SU-DHL-6 (cell line): Measurements from ENCODE around the gene CABP4.

Experiments used
- H2AFZ ChIP-seq: fragments of 200-600 bp; sonication (generic); 2 replicates; pipeline ENCODE4 v1.6.1; 2014; ENCODE audit warnings: low read depth, mild to moderate bottlenecking, moderate library complexity, mixed read lengths, antibody characterized with exemption, low read length; ENCODE audit not compliant: severe bottlenecking
- H3F3A ChIP-seq: fragments of 200-600 bp; shearing (Covaris generic); 2 replicates; pipeline ENCODE4 v1.6.0; 2016; ENCODE audit warnings: antibody characterized with exemption, mild to moderate bottlenecking; ENCODE audit not compliant: insufficient read depth
- H3K27ac ChIP-seq: fragments of 200-600 bp; sonication (generic); 2 replicates; pipeline ENCODE4 v1.5.1; 2016; ENCODE audit warnings: low read depth, mild to moderate bottlenecking, low read length, moderate library complexity, mixed read lengths
- H3K27me3 ChIP-seq: fragments of 200-600 bp; sonication (generic), shearing (Covaris generic); 2 replicates; pipeline ENCODE4 v1.6.0; 2014; ENCODE audit warnings: mild to moderate bottlenecking, low read length
- H3K36me3 ChIP-seq: fragments of 200-600 bp; sonication (generic); 2 replicates; pipeline ENCODE4 v1.6.1; 2014; ENCODE audit warnings: mild to moderate bottlenecking, low read length, mixed read lengths
- H3K4me2 ChIP-seq: fragments of 300-600, 200-600 bp; shearing (Covaris generic), sonication (generic); 2 replicates; pipeline ENCODE4 v1.6.0; 2014; ENCODE audit warnings: low read length, low read depth, mild to moderate bottlenecking; ENCODE audit not compliant: poor library complexity, severe bottlenecking
- H3K4me3 ChIP-seq: fragments of 200-600 bp; sonication (generic); 2 replicates; pipeline ENCODE4 v1.5.1; 2014; ENCODE audit warnings: antibody characterized with exemption, low read length, mild to moderate bottlenecking, mixed read lengths; ENCODE audit not compliant: insufficient read depth, poor library complexity, severe bottlenecking
- H3K79me2 ChIP-seq: fragments of 200-600 bp; sonication (generic); 2 replicates; pipeline ENCODE4 v1.6.1; 2014; ENCODE audit warnings: mild to moderate bottlenecking, low read length, moderate library complexity; ENCODE audit not compliant: insufficient read depth
- H3K9ac ChIP-seq: fragments of 200-600 bp; sonication (generic); 2 replicates; pipeline ENCODE4 v1.7.0; 2014; ENCODE audit warnings: mild to moderate bottlenecking, low read length
- H3K9me2 ChIP-seq: fragments of 200-600 bp; sonication (generic); replicated peaks from 2 replicates; pipeline ENCODE4 v1.6.1; 2014; ENCODE audit warnings: low read length; ENCODE audit not compliant: insufficient read depth
- H3K9me3 ChIP-seq: fragments of 200-600 bp; sonication (generic); 2 replicates; pipeline ENCODE4 v1.6.1; 2014; ENCODE audit warnings: low read length, mixed read lengths; ENCODE audit not compliant: insufficient read depth
- H4K20me1 ChIP-seq: fragments of 200-600 bp; sonication (generic); 2 replicates; pipeline ENCODE4 v1.6.1; 2014; ENCODE audit warnings: low read depth, mild to moderate bottlenecking, antibody characterized with exemption, low read length, moderate library complexity, mixed read lengths
- EZH2phosphoT487 ChIP-seq: fragments of 200-600 bp; sonication (generic), shearing (Covaris generic); conservative IDR thresholded peaks from 2 replicates; pipeline ENCODE4 v1.6.1; 2018; ENCODE audit warnings: mild to moderate bottlenecking, antibody characterized with exemption, low read length, moderate library complexity, mixed read lengths
- TF ChIP-seq, protein P1 (sequence below): fragments of 200-600 bp; sonication (generic); IDR thresholded peaks from one replicate; pipeline ENCODE4 v1.5.1; 2017; ENCODE audit warnings: antibody characterized with exemption, mild to moderate bottlenecking, low read length, moderate library complexity; ENCODE audit not compliant: insufficient read depth, poor library complexity, severe bottlenecking

The CABP4 gene

GRCh38 chr11:67436459-67437081 is 18.6 kb upstream of the CABP4 start:
- no peak overlapping the region for H2AFZ ChIP-seq
- H3K4me3 ChIP-seq = peak overlapping the region; percentile 96
- H3K27me3 ChIP-seq = no peaks in the 10 kb centered on the region
- H3K36me3 ChIP-seq = no peaks in the 10 kb centered on the region
- no peaks in the 10 kb centered on the region for H3K9me3 ChIP-seq
- H4K20me1 ChIP-seq = no peaks in the 10 kb centered on the region
- peaks cover 24% of the 10 kb centered on the region; the same call in 1 of the 2 replicates for H3K79me2 ChIP-seq
- H3K9ac ChIP-seq = peak overlapping the region; percentile 100
- peak overlapping the region; percentile 100 for H3K27ac ChIP-seq
- peak overlapping the region; percentile 99 for H3K4me2 ChIP-seq
- no peaks in the 10 kb centered on the region for H3K9me2 ChIP-seq
- TF ChIP-seq, protein P1, sequence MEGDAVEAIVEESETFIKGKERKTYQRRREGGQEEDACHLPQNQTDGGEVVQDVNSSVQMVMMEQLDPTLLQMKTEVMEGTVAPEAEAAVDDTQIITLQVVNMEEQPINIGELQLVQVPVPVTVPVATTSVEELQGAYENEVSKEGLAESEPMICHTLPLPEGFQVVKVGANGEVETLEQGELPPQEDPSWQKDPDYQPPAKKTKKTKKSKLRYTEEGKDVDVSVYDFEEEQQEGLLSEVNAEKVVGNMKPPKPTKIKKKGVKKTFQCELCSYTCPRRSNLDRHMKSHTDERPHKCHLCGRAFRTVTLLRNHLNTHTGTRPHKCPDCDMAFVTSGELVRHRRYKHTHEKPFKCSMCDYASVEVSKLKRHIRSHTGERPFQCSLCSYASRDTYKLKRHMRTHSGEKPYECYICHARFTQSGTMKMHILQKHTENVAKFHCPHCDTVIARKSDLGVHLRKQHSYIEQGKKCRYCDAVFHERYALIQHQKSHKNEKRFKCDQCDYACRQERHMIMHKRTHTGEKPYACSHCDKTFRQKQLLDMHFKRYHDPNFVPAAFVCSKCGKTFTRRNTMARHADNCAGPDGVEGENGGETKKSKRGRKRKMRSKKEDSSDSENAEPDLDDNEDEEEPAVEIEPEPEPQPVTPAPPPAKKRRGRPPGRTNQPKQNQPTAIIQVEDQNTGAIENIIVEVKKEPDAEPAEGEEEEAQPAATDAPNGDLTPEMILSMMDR = no peak
- no peak for TF ChIP-seq EZH2phosphoT487
- peaks cover 76% of the 10 kb centered on the region for H3F3A ChIP-seq

DNA sequence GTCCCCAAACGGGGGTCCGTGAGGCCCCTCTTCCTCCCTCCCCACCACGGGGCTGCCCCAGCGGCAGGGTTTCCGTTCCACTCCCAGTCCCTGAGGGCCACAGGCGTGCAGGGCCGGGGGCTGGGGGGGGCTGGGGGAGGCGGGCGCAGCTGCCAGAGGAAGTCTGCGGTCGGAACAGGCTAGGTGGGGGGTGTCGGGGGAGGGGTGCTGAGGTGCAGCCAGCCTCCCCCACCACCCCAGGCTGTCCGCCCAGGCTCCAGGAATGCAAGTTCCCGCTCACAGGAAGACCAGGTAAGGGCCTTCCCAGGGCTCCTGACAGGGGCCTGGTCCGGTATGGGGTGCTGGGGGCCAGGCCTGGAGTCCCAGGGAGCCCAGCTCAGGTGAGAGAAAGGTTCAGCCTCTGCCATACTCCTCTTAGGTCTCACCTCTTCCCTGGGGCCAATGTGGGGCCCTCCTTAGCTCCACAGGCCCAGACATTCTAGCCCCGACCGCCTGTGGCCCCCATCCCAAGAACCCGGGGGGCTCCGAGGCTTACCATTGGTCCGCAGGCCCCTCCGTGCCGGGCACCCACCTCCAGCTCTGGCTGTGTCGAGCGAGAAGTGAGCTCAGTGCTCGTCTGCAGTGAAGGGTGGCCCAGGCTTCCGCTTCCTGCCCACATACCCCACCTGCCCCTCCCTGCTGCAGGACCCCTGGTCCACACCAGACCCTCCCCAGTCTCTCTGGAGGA is 17.9 kb upstream of the CABP4 start, which contains the start of gene PTPRCAP:
Gene PTPRCAP (minus strand): TSS at position 601 of the 727 bp plus-strand sequence. CDS start 63 bp downstream, at position 538.
- H3K27me3 ChIP-seq = no peaks in the 10 kb centered on the region
- H3K9ac ChIP-seq = peak within 1 kb of the TSS; percentile 100
- no peaks in the 10 kb centered on the region for H3K9me2 ChIP-seq
- no peak within 1 kb of the TSS for H2AFZ ChIP-seq
- peak within 1 kb of the TSS; percentile 99 for H3K4me2 ChIP-seq
- peaks cover 82% of the 10 kb centered on the region for H3F3A ChIP-seq
- H3K27ac ChIP-seq = peak within 1 kb of the TSS; percentile 100
- TF ChIP-seq, protein P1 = no peak
- no peak for TF ChIP-seq EZH2phosphoT487
- H3K9me3 ChIP-seq = no peaks in the 10 kb centered on the region
- no peaks in the 10 kb centered on the region for H3K36me3 ChIP-seq
- no peaks in the 10 kb centered on the region for H4K20me1 ChIP-seq
- H3K4me3 ChIP-seq = peak within 1 kb of the TSS; percentile 96
- H3K79me2 ChIP-seq = peaks cover 24% of the 10 kb centered on the region; the same call in 1 of the 2 replicates

DNA sequence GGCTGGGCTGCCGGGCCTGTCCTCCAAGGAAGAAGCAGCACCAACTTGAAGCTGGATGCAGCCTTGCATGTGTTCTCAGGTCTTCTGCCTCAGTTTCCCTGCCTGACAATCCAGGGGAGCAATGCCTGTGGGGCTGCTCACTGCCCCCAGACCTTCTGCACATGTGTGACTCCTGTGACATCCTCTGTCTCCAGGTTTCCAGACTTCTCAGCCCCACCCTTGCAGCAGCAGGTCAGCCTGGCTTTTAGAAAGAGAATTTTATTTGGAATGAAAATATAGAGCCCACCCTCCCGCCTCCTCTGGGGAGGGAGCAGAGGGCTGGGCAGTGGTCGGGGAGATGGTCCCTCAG is 17.4 kb upstream of the CABP4 start:
- Histone ChIP-seq H4K20me1 (no peaks in the 10 kb centered on the region), H3K27ac (peak overlapping the region; percentile 100), H3K9me3 (no peaks in the 10 kb centered on the region), H3K27me3 (no peaks in the 10 kb centered on the region), H3K9me2 (no peaks in the 10 kb centered on the region), H3K4me3 (peak overlapping the region; percentile 96), H3K79me2 (peaks cover 24% of the 10 kb centered on the region; the same call in 1 of the 2 replicates), H3K36me3 (no peaks in the 10 kb centered on the region), H3K4me2 (peak overlapping the region; percentile 99), H2AFZ (no peak overlapping the region), H3K9ac (peak overlapping the region; percentile 100), H3F3A (peaks cover 88% of the 10 kb centered on the region)
- TF ChIP-seq, protein P1 = no peak
- no peak for TF ChIP-seq EZH2phosphoT487
